ENCODE measurements around the gene SUCLG2. TPM values are rescaled to one million over a fixed set of nuclear protein-coding genes. Genes with fewer than 3 reads are reported as not detected.

The SUCLG2 gene
- total RNA-seq, 4 donors from 2014 or later, result 54.4 to 81.4 (median 59.6) TPM

- TF ChIP-seq, protein P1, sequence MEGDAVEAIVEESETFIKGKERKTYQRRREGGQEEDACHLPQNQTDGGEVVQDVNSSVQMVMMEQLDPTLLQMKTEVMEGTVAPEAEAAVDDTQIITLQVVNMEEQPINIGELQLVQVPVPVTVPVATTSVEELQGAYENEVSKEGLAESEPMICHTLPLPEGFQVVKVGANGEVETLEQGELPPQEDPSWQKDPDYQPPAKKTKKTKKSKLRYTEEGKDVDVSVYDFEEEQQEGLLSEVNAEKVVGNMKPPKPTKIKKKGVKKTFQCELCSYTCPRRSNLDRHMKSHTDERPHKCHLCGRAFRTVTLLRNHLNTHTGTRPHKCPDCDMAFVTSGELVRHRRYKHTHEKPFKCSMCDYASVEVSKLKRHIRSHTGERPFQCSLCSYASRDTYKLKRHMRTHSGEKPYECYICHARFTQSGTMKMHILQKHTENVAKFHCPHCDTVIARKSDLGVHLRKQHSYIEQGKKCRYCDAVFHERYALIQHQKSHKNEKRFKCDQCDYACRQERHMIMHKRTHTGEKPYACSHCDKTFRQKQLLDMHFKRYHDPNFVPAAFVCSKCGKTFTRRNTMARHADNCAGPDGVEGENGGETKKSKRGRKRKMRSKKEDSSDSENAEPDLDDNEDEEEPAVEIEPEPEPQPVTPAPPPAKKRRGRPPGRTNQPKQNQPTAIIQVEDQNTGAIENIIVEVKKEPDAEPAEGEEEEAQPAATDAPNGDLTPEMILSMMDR (IDR thresholded peaks at IDR 0.05; ENCODE audit: low read depth), result no peak
Measured at GRCh38 chr3:67402873-67403272, 251.5 kb downstream of the SUCLG2 start.

DNA sequence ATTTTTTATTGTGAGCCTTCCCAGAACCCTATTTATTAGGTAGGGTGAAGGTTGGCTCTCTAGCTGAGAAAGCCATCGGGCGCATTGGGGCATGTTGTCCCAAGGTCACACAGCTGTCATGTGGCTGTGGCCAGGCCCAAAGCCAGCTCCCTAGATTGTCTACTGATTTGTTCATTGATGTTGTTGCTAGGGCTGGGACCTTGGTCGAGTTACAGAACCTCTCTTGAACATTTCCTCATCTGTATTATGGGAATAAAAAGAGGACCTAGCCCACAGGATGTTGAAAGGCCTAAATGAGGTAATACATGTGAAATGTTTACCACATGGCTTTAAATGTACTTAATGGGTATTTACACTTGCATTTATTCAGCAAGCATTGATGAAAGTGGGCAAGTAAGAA is 252.5 kb downstream of the SUCLG2 start:
- TF ChIP-seq, protein P1 (IDR thresholded peaks at IDR 0.05; ENCODE audit: low read depth), result no peak

- TF ChIP-seq, protein P1 (IDR thresholded peaks at IDR 0.05; ENCODE audit: low read depth), result no peak
Measured at GRCh38 chr3:67400476-67400875, 253.9 kb downstream of the SUCLG2 start.

- TF ChIP-seq, protein P1 (IDR thresholded peaks at IDR 0.05; ENCODE audit: low read depth), result no peak
Measured at GRCh38 chr3:67389176-67389575, 265.2 kb downstream of the SUCLG2 start.

DNA sequence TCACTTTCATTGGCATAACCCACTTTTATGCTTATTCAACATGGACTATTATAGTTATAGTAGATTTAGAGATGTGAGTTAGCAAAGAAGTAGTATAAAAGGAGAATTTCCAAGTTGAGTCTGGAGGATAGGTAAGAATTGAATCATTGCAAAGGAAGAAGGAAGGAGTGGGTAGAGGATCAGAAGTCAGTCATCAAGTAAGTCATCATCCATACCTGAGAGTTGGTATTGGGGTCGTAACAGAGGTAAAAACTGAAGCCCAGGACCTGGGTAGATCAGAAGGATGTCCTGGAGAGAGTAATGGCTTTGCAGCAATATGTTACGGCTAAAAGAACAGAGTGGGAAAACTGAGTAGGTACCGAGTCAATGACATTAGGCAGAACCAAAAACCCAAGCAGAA is 265.7 kb downstream of the SUCLG2 start:
- TF ChIP-seq, protein P1 (IDR thresholded peaks at IDR 0.05; ENCODE audit: low read depth), result no peak

DNA sequence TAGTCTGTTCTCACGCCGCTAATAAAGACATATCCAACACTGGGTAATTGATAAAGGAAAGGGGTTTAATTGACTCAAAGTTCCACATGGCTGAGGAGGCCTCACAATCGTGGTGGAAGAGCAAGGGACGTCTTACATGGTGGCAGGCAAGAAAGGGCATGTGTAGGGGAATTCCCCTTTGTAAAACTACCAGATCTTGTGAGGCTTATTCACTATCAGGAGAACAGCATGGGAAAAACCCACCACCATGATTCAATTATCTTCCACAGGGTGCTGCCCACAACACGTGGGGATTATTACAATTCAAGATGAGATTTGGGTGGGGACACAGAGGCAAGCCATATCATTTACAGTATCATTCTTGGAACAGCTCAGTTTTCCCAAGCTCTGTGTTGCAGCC is 268.0 kb downstream of the SUCLG2 start:
- TF ChIP-seq, protein P1 (IDR thresholded peaks at IDR 0.05; ENCODE audit: low read depth), result no peak

GRCh38 chr3:67384760-67385397 is 269.5 kb downstream of the SUCLG2 start:
- TF ChIP-seq, protein P1 (IDR thresholded peaks at IDR 0.05; ENCODE audit: low read depth), result no peak
